Neuron (in vitro differentiated cells): ENCODE measurements around the gene MESP2.

Experiments used
- H2AFZ ChIP-seq: one replicate; pipeline ENCODE4 v1.6.1; 2013; ENCODE audit warnings: low read depth, mild to moderate bottlenecking, inconsistent platforms, low read length, moderate library complexity
- H3K27me3 ChIP-seq: one replicate; pipeline ENCODE4 v1.6.1; 2013; ENCODE audit warnings: low read length; ENCODE audit not compliant: insufficient read depth
- H3K36me3 ChIP-seq: one replicate; pipeline ENCODE4 v1.6.1; 2013; ENCODE audit warnings: low read length; ENCODE audit not compliant: insufficient read depth
- H3K4me1 ChIP-seq: one replicate; pipeline ENCODE4 v1.6.1; 2013; ENCODE audit warnings: low read length; ENCODE audit not compliant: insufficient read depth
- H3K4me3 ChIP-seq: 2 replicates; pipeline ENCODE4 v1.5.1; 2013; ENCODE audit warnings: mild to moderate bottlenecking, low read length, moderate library complexity
- H3K9me3 ChIP-seq: one replicate; pipeline ENCODE4 v1.6.1; 2013; ENCODE audit warnings: low read length

The MESP2 gene

GRCh38 chr15:89823836-89824606 is 47.9 kb downstream of the MESP2 start:
- Histone ChIP-seq H3K9me3 (no peaks in the 10 kb centered on the region), H3K4me1 (peaks cover 3% of the 10 kb centered on the region), H3K4me3 (no peak overlapping the region), H3K27me3 (peaks cover 10% of the 10 kb centered on the region), H2AFZ (no peak overlapping the region), H3K36me3 (no peaks in the 10 kb centered on the region)

DNA sequence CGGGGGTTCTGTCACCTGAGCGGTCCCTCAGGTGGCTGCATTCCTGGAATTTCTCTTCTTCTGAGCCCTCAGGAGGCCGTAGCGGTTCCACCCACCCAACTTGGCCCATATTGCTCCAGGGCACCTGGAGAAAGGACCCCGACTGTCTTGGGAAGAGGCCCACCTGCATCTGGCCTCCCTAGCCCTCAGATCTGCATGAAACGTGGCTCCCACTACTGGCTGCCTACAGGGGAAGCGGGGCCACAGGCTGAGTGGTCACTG is 48.4 kb downstream of the MESP2 start:
- Histone ChIP-seq H3K4me1 (peaks cover 4% of the 10 kb centered on the region), H3K9me3 (no peaks in the 10 kb centered on the region), H3K27me3 (peaks cover 10% of the 10 kb centered on the region), H3K4me3 (no peak overlapping the region), H3K36me3 (no peaks in the 10 kb centered on the region), H2AFZ (no peak overlapping the region)

DNA sequence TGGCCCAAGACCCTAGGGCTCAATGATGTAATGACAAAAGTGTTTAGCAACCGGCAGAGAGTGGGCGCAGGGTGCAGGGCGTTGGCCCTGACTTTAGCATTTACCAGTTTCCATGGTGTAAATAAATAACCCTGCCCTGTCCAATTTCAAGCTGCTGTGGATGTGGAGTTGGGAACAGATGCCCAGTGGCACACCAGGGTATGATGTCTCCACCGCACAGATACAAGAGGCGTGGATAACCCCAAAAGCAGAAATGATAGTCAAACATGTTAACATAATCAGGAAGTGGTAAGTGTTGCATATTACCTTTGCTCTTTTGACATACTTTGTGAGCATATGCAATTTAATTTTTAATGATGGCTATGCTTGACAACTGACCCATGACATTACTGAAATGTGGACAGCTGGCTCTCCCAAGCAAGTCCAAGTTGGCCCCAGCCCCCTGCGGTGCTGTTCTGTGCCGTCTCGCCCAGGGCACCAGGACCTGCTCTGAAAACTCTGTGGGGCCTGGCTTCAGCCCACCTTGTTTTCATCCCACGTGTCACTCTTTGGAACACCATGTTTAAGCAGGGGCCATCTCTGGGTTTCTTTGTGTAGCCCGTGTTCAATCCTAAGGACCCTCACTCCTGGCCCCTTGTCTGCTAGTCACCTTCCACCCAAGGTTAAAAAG is 49.3 kb downstream of the MESP2 start:
- Histone ChIP-seq H3K4me1 (peaks cover 4% of the 10 kb centered on the region), H3K4me3 (no peak overlapping the region), H2AFZ (no peak overlapping the region)

GRCh38 chr15:89826671-89827655 is 50.8 kb downstream of the MESP2 start:
- no peak overlapping the region for H2AFZ ChIP-seq
- H3K4me3 ChIP-seq = no peak overlapping the region
- no peaks in the 10 kb centered on the region for H3K36me3 ChIP-seq
- H3K27me3 ChIP-seq = peaks cover 5% of the 10 kb centered on the region
- H3K9me3 ChIP-seq = no peaks in the 10 kb centered on the region
- H3K4me1 ChIP-seq = peaks cover 4% of the 10 kb centered on the region

More for the DNA sequence above, 49.3 kb downstream of the MESP2 start:
- Histone ChIP-seq H3K27me3 (peaks cover 10% of the 10 kb centered on the region), H3K36me3 (no peaks in the 10 kb centered on the region), H3K9me3 (no peaks in the 10 kb centered on the region)

GRCh38 chr15:89827829-89828228 is 51.7 kb downstream of the MESP2 start:
- H3K4me3 ChIP-seq = no peak overlapping the region
- H3K4me1 ChIP-seq = peaks cover 4% of the 10 kb centered on the region

More at GRCh38 chr15:89827829-89828228, 51.7 kb downstream of the MESP2 start:
- no peak overlapping the region for H2AFZ ChIP-seq
- H3K9me3 ChIP-seq = no peaks in the 10 kb centered on the region
- peaks cover 1% of the 10 kb centered on the region for H3K36me3 ChIP-seq
- no peaks in the 10 kb centered on the region for H3K27me3 ChIP-seq
